HTERT RPE-1 (cell line): ENCODE measurements around the gene TMEM134.

ENCODE experiments used
- in situ Hi-C: fragments of 300-500 bp; cut with MboI; formaldehyde crosslinking; loops from 4 replicates; pipeline ENCODE4 v1.14.3; 2020; ENCODE audit warnings: low sequenced_read_pairs

The TMEM134 gene

DNA sequence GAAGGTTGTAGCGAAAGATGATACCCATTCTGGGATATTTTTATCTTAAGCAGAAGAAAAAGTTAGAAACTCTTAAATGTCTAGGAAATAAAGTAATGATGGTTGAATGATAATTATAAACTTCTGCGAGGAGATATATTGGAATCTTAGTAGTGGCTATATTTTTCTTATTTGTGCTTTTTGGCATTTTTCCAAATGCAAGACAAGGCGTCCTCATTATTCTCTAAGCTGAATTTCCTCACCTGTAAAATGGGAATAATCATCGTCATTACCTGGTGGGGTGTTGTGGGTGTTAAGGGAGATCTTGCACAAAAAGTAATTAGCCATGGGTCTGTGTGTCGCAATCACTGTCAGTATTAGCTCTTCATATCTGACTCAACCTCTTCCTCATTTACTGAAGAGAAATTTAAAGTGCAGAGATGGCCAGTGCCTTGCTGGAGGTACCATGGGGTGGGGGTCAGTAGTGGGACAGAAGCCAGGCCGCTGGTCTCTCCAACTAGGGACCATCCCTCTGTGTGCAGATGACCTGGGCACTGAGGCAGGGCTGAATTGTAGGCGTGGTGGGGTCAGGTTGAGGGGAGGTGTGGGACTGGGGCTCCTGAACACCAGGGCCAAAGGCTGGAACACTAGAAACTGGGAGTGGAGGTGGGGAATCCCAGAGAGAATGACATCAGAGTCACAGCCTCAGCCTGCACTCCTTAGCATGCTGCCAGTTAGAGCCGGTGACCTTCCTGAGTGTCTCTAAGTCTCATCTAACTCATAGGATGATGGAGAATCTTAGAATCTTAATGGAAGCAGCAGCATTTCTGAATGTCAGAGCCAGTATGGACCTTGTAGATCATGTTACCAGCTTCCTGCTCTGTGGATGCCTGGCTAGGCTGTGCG lies 32.0 kb upstream of the TMEM134 start:
- in situ Hi-C loops: no loop called here

GRCh38 chr11:67500484-67500821 lies 31.4 kb upstream of the TMEM134 start:
- in situ Hi-C loops: no loop called here

- in situ Hi-C loops: no loop called here
Observed at GRCh38 chr11:67499808-67500483, 30.9 kb upstream of the TMEM134 start.

DNA sequence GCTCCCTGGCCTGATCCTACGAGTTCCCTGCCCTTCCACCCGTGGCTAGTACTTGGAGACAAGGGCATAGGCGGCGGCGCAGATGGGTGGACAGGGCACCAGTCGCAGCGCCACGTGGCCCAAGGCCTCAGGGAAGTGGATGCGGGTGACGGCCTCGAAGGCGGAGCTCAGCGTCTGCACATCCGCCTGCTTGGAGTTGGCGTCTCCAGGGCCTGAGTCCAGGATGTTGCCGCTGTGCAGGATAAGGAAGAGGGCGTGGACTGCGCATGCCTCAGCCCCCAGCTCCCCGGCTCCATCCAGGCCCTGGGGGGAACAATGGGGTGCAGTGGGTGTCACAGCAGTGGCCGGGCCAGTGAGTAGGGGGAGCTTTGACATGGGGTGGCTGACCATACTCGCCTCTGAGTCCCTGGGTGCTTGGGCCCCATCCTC lies 29.5 kb upstream of the TMEM134 start:
- in situ Hi-C loops: no loop called here

- in situ Hi-C loops: no loop called here
Observed at GRCh38 chr11:67497656-67498291, 28.7 kb upstream of the TMEM134 start.

GRCh38 chr11:67496113-67496512 lies 27.1 kb upstream of the TMEM134 start:
- in situ Hi-C loops: no loop called here

DNA sequence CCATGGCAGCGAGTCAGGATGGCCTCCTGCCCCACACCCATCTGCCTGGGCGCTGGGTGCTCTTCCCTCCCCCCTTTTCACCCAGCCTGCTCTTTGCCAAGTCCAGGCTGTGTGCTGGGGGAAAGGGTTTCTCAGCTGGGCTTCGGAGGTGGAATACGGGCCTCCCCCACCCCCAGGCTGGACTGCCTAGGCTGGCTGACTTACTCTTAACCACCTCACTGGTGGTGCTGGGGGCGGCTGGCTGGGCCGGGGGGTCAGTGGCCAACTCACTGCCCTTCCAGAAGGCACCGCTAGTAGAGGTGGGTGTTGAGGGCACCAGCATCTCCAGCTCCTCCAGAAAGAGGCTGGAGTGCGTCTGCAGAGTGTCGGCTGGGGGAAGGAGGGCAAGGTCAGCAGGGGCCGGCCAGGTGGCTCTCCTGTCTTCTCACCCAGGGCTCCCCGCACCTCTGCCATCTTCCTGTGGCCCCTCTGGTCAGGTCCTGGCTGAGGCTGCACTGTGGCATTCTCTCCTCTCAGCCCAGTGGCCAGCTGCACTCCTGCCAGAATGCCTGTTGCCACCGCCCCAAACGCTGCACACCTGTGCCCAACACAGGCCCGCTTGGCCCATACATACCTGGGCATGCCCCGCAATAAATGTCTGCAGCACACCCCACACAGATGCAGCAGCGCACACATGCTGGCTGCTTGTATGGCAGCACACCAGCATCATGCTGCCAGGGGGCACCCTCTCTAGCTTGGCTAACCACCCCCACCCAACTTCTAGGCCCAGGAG lies 26.4 kb upstream of the TMEM134 start:
- in situ Hi-C loops: no loop called here

DNA sequence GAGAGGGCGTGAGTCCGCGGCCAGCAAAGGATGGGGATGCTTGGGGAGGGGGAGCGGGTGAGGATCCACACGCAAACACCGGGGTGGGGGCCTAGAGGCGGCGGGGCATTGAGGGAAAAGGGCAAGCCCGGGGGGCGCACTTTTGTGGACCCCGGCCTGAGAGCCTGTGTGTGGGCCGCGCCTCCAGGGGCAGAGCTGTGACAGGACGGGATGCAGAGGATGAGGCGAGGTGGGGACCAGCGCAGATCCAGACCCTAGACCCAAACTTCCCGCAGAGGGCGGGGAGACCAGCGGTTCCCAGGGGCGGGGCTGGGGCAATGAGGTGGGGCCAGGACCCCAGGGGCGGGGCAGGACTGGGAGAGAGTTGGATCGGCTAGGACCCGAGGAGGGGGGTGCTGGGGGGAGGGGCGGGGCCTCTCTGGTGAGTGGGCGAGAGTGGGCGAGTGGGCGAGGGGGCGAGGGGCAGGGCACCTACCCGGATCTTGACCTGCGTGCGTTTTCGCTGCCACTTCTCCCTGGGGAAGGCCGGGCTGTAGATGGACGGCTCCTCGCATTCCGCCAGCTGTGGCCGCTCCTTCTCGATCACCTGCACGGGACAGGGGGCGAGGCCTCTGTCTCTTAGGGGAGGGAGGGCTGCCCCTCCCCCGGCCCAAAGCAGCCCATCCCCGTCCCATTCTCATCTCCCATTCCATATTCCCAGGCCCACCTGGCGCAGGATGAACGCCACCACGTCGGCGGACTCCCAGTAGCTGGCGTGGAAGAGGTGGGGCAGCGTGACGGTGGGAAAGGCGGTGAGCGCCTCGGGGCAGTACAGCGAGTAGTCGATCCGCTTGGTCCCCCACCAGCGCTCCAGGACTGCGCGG lies 25.6 kb upstream of the TMEM134 start:
- in situ Hi-C loops: no loop called here

DNA sequence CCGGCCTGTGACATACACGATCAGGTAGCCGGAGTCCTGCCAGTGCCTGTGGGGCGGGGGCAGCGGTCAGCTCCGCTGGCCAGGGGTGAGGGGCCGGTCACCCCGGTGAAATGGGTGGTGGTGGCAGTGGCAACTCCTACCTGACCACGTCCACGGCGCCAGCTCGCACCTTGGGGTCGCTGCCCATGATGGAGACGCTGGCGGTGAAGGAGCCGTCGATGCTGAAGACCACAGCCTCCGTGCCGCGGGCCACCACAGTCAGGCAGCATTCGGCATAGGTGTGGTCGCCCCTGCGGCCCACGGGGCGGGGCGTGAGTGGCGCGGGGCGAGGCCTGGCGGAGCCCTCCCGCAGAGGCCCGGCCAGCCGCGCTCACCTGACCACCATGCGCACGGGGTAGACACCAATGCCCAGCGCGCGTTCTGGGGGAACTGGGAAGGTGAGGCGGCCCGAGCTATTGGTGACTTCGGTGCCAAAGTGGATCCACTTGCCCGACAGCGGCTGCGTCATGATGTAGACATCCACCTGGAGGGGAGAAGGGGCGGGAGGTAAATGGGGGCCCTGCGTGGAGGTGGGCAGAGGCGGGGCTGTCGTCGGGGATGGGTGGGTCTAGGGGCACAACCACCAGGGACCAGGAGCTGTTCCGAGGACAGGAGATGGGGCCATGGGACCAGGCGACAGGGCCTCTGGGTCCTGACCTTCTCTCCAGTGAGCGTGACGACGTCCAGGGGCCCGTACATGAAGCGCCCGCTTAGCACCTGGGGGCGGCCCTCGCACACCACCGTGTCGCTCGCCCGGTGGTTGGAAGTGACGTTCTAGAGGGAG lies 24.7 kb upstream of the TMEM134 start:
- in situ Hi-C loops: no loop called here

- in situ Hi-C loops: no loop called here
Observed at GRCh38 chr11:67492801-67493547, 23.9 kb upstream of the TMEM134 start.

GRCh38 chr11:67492069-67492727 lies 23.1 kb upstream of the TMEM134 start:
- in situ Hi-C loops: no loop called here

GRCh38 chr11:67491276-67492068 lies 22.4 kb upstream of the TMEM134 start:
- in situ Hi-C loops: no loop called here

- in situ Hi-C loops: no loop called here
Observed at GRCh38 chr11:67490727-67491065, 21.6 kb upstream of the TMEM134 start.

- in situ Hi-C loops: no loop called here
Observed at GRCh38 chr11:67489885-67490726, 21.1 kb upstream of the TMEM134 start.

- in situ Hi-C loops: no loop called here
Observed at GRCh38 chr11:67489203-67489884, 20.3 kb upstream of the TMEM134 start.
